Type B pancreatic cell (in vitro differentiated cells): Measurements from ENCODE around the gene ZBTB20. TPM values are rescaled to one million over a fixed set of nuclear protein-coding genes. Genes with fewer than 3 reads are reported as not detected.

Experiments used
- DNase-seq: peaks from one replicate; pipeline ENCODE4 v3.0.0; 2021; ENCODE audit warnings: mixed read lengths; ENCODE audit not compliant: unreplicated experiment; ENCODE audit errors: extremely low spot score
- H3K27ac Mint-ChIP-seq: 2 replicates; pipeline ENCODE4 v1.8.0; 2021; ENCODE audit warnings: mild to moderate bottlenecking, mixed read lengths
- H3K27me3 Mint-ChIP-seq: 2 replicates; pipeline ENCODE4 v1.8.0; 2021; ENCODE audit warnings: mixed read lengths
- H3K36me3 Mint-ChIP-seq: 2 replicates; pipeline ENCODE4 v1.8.0; 2021; ENCODE audit warnings: mixed read lengths
- H3K4me1 Mint-ChIP-seq: one replicate; pipeline ENCODE4 v1.8.0; 2021; ENCODE audit warnings: mixed read lengths; ENCODE audit not compliant: unreplicated experiment
- H3K4me3 Mint-ChIP-seq: 2 replicates; pipeline ENCODE4 v1.8.0; 2021; ENCODE audit warnings: mild to moderate bottlenecking, mixed read lengths
- H3K9me3 Mint-ChIP-seq: 2 replicates; pipeline ENCODE4 v1.8.0; 2021; ENCODE audit warnings: mixed read lengths
- total RNA-seq: library from RNA; stranded (reverse); gene quantifications from 2 replicates; pipeline ENCODE4 v1.2.1, GENCODE V29; 2021; ENCODE audit warnings: low replicate concordance
- TF ChIP-seq, protein P1 (sequence below): fragments of 200-600 bp; sonication (generic); conservative IDR thresholded peaks from 2 replicates; pipeline ENCODE4 v1.5.0; 2021; ENCODE audit warnings: antibody characterized with exemption, mild to moderate bottlenecking

Gene ZBTB20
- total RNA-seq, 1 donor from 2014 or later, result 14.4 TPM

DNA sequence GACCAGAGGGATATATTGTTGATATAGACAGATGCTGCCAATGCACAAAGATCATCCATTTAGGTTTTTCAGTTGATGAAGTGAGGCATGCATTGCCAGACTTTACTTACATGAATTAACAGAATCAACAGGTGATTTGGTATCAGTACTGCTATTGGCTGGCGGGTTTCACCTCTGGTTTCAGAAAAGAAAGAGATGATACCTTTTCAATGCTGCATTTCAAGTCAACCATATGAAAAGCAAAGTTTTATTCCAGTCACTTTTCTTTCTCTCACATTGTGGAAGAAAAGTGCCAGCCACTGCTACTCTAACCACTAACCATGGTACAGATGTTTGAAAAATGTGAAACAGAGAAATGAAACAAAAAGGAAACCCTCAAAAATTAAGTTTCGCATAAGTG is 564.2 kb downstream of the ZBTB20 start:
- no peaks in the 10 kb centered on the region for H3K27me3 Mint-ChIP-seq
- H3K27ac Mint-ChIP-seq, result no peak overlapping the region
- no peak overlapping the region for H3K4me3 Mint-ChIP-seq
- no peak for DNase-seq
- H3K36me3 Mint-ChIP-seq, result no peaks in the 10 kb centered on the region
- TF ChIP-seq, protein P1, sequence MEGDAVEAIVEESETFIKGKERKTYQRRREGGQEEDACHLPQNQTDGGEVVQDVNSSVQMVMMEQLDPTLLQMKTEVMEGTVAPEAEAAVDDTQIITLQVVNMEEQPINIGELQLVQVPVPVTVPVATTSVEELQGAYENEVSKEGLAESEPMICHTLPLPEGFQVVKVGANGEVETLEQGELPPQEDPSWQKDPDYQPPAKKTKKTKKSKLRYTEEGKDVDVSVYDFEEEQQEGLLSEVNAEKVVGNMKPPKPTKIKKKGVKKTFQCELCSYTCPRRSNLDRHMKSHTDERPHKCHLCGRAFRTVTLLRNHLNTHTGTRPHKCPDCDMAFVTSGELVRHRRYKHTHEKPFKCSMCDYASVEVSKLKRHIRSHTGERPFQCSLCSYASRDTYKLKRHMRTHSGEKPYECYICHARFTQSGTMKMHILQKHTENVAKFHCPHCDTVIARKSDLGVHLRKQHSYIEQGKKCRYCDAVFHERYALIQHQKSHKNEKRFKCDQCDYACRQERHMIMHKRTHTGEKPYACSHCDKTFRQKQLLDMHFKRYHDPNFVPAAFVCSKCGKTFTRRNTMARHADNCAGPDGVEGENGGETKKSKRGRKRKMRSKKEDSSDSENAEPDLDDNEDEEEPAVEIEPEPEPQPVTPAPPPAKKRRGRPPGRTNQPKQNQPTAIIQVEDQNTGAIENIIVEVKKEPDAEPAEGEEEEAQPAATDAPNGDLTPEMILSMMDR, result no peak
- H3K9me3 Mint-ChIP-seq, result no peaks in the 10 kb centered on the region
- no peaks in the 10 kb centered on the region for H3K4me1 Mint-ChIP-seq

DNA sequence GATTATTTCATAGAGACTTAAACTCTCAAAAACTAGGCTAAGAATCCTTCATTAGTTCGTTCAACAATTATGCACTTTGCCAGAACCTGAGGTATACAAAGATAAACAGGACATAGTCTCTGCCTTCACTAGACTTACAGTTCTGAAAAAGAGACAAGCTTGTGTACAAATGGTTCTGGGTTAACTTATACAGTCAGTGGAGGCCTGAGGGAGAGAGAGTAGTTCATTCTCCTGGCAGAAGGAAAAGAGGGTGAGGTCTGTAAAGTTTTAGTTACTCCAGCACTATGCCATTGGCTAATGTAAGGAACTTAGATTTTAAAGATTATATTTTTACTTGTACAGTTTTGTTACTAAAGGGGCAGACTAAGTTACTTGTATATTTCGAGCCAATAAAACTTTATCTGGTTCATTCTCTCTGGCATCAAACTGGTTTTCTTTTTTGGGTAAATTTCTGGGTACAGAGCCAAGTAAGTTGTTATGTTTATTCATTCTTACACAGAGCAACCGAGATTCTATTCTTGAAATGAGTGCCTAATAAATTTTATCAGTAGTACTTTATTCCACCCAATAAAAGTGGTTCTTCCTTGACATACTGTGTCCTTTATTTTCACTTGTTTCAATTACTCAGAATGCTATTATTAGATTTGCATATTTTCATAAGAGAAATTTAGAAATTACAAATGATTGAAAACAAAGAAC is 574.6 kb downstream of the ZBTB20 start:
- Mint-ChIP-seq H3K36me3 (no peaks in the 10 kb centered on the region), H3K27ac (no peak overlapping the region)
- DNase-seq, result no peak

DNA sequence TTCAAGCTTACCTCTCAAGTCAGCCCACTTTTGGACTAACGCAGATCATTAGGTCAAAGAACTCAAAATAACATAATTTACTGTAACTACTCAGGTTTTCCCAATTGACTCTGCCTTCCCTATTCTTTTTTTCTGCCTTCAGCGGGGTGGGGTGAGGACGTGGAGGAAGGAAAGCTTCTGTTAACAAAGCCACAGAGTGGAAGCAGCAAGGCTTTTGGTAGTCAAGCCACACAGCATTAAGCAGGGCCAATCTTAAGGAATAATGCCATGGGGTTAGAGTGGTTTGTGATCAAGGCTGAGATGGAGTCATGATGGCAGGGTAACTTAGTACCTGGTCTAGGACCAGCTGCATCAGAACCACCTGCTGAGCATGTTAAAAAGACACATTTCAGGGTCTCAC is 575.7 kb downstream of the ZBTB20 start:
- no peak overlapping the region for H3K27ac Mint-ChIP-seq
- no peak for DNase-seq
- H3K4me1 Mint-ChIP-seq, result peaks cover 7% of the 10 kb centered on the region
- H3K36me3 Mint-ChIP-seq, result no peaks in the 10 kb centered on the region
- H3K9me3 Mint-ChIP-seq, result no peaks in the 10 kb centered on the region
- no peak overlapping the region for H3K4me3 Mint-ChIP-seq
- TF ChIP-seq, protein P1, result no peak
- H3K27me3 Mint-ChIP-seq, result no peaks in the 10 kb centered on the region

More for the DNA sequence above, 574.6 kb downstream of the ZBTB20 start:
- no peak overlapping the region for H3K4me3 Mint-ChIP-seq
- no peaks in the 10 kb centered on the region for H3K9me3 Mint-ChIP-seq
- TF ChIP-seq, protein P1, result no peak
- H3K27me3 Mint-ChIP-seq, result no peaks in the 10 kb centered on the region
- H3K4me1 Mint-ChIP-seq, result peaks cover 7% of the 10 kb centered on the region

DNA sequence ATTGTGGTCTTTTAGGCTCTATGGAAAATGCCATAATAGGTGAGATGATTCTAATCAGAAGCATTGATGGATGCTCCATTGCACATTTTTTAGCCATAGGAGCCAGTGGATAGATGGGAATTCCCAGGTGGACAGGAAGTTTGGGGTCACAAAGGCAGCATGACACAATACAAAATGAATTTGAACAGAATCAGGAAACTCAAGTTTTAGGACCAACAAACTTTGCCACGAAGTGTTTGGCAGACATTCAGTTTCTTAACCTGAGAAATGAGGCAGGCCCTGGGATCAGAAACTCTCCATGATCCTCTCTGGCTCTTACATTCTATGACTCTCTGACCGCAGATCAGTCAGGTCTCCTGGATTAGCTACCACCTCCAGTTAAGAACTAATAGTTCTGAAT is 577.9 kb downstream of the ZBTB20 start:
- Mint-ChIP-seq H3K36me3 (peaks cover 3% of the 10 kb centered on the region), H3K4me1 (peaks cover 11% of the 10 kb centered on the region), H3K27me3 (no peaks in the 10 kb centered on the region), H3K4me3 (no peak overlapping the region), H3K27ac (no peak overlapping the region), H3K9me3 (peaks cover under 1% of the 10 kb centered on the region)
- DNase-seq, result no peak
- TF ChIP-seq, protein P1, result no peak

DNA sequence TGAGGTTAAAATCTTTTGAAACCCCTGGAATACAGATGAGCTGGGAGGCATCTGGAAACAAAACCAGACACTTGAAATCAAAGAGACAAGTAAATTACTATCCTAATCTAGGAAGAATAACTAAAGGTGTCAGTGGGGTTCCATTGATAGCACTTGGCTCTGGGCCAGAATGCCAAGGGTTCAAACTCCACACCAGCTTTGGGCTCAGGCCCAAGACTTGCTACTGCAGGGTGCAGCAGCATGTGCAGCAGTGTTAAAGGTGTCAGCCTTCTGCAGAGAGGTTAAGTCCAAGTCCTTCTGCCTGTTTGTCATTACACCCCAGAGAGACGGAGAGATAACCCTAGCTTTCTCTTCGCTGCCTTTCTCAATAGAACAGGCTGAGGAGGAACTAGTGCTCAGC is 579.3 kb downstream of the ZBTB20 start:
- H3K36me3 Mint-ChIP-seq, result peaks cover 3% of the 10 kb centered on the region
- DNase-seq, result no peak
- no peak overlapping the region for H3K4me3 Mint-ChIP-seq
- H3K27me3 Mint-ChIP-seq, result no peaks in the 10 kb centered on the region
- TF ChIP-seq, protein P1, result no peak
- no peak overlapping the region for H3K27ac Mint-ChIP-seq
- H3K9me3 Mint-ChIP-seq, result peaks cover 6% of the 10 kb centered on the region
- peaks cover 11% of the 10 kb centered on the region for H3K4me1 Mint-ChIP-seq
